Mucosa of gallbladder (tissue), 1 donor: ENCODE data around the gene VSIG2. TPM values are rescaled to one million over a fixed set of nuclear protein-coding genes. Genes with fewer than 3 reads are reported as not detected.

ENCODE experiments used
- DNase-seq: peaks from one replicate; pipeline ENCODE4 v3.0.0-alpha.2; 2020; ENCODE audit warnings: low spot score
- total RNA-seq: library from RNA; stranded (reverse); gene quantifications from one replicate; pipeline ENCODE4 v1.2.1, GENCODE V29; 2021
- donor health status: DM: no; HTN: no; CAD: no.

Gene VSIG2
- total RNA-seq, 1 donor from 2014 or later: 24.3 TPM

DNA sequence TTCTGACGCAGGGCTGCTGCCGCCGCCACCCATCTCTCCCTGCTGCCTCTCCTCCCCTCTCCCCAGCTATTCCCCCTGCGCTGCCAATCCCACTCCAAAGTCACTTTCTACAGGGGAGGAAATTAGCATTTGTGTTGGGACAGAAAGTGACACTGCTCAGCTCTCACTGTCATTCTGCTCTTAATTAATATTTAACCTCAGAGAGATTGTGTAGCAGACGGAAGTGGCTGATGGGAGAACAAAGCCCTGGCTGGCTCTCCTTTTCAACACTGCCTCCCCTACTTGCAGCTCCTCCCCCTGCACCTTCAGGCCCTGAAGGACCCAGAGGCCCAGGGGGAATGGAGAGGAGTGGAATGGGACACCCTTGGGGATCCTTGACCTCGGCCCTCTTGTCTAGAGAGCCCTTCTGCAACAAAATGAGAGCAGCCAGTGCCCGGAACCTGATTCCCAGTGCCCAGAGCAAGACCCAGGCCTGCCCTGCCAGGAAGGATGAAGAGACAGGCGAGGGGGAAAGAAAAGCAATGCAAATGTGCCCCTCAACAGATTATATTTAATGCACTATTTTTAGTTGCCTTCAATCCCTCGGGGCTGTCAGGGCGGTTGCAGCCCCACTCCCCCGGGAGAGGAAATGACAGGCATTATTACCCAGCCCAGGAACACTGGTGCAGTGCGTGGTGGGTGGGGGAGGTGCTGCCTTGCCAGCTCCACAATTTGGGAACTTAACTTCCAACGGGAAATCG lies 26.9 kb downstream of the VSIG2 start:
- peak; percentile 26 for DNase-seq

DNA sequence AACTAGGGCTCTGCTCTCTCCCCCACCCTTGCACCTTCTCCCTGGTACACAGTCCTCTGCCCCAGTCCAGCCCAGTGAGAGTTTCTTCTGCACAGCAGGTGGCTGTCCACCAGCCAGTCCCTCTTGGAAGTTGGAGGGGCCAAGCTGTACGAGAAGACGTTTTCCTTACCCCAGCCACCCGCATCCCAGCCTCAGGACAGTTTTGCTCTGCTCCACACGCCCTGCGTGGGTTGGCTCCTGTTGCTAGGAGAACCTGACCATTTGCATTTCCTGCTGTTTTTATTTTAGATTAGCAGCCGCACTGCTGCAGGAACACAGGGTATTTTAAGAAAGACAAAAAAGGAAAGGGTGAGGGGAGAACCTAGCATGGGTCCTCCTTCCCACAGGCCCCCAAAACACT lies 29.9 kb downstream of the VSIG2 start:
- no peak for DNase-seq

DNA sequence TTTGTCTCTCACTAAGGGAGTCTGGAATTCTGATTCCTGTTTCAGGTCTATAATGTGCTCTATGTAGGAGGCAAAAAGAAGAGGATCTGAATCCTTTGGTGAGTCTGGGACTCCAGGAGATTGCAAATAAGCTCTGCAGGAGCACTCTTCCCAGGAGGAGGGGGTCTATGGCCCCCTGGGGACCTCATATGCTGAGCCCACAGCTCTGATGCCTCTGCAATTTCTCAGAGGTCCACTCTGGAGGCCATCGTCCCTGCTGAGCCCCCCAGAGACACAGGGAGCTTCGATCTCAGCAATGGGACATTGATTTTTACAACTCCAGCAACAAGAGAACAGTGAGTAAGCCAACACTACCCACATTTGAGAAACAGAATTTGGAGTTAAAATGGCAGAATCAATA lies 32.5 kb downstream of the VSIG2 start:
- no peak for DNase-seq

DNA sequence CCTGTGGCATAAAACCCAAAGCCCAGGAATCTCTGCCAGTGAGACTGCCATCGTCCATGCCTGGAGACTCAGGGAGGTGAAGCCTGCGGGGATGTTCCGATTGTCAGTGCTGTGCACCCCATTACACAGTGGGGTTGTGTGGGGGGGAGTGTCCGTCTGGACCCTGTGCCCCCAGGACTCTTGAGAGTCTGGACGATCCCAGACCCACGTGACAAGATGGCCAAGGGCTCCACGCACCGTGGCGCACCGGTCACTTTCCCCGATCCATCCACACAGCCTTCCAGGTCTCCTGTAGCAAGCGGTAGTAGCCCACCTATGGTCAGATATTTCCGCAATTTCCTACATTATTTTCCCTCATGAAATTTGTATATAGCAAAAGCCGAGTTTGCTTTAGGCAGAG lies 33.3 kb downstream of the VSIG2 start:
- no peak for DNase-seq

DNA sequence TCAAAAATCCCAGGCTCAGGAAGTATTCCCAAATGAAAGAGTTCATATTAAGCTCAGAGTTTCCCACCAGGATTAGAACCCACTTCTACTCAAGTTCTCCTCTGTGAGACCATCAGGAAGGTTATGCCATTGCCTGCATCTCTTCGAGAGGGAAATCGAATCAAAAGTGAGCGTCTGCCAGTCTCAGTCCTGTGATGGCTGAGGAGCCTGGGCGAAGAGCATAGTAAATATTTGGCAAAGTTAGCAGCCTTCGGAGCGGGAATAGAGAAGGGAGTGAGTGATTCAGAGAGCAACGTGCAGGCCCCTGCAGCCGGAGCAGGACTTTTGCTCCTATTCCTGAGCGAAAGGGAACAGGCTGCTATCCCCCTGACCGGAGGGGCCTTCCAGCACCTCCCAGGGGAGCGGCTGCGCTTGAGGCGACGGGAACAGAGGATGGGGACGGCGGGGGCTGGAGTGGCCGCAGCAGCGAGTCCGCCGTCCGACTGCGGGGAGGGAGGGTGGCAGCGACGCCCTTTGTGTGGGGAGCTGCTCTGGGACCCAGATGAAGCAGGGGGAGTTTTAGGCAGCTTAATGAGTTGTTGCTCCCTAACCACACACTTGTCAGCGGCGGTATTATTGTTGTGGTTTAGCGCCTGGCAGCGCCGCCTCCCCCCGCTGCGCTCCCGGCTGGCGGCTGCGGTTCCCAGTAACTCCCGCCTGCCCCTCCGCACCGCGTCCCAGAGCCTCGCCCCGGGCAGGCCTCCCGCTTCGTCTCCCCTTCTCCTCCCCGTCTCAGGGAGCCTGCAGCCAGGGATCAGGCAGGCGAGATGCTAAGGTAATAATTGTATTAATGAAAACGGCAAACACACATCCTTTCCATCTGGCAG lies 34.0 kb downstream of the VSIG2 start:
- no peak for DNase-seq

DNA sequence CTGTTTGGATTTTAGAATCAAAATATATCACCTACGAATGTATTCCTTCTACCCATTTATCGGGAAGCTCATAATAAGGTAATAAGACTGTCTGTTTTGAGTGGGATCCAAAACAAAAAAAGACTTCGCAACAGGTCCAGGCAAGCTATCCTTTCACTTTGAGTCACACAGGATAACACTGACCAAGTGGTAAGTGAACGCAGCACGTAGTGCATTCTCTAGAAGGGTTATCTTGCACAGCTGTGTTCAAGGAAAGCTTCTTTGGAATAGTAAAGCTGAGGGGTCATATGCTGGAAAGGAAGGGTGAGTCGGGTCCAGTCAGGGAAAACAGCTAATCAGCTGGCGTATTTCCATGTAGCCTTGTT lies 34.7 kb downstream of the VSIG2 start:
- no peak for DNase-seq

DNA sequence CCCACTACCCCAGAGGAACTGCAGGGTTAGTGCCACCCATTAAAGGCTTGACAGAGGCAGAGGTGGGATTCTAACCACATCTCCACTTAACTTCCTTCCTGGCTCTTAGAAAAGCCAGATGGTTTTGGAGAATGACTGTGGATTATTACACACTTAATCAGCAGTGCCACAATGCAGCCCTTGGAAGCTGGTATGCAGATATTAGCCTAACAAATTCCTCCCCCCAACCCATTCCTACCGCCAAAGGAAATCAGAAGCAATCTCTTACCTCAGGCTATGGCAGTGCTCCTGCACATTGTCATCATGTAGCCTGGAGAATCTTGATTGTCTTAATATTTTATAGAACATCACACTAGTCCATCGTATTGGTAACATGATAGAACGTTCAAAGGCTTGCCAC lies 35.5 kb downstream of the VSIG2 start:
- no peak for DNase-seq

DNA sequence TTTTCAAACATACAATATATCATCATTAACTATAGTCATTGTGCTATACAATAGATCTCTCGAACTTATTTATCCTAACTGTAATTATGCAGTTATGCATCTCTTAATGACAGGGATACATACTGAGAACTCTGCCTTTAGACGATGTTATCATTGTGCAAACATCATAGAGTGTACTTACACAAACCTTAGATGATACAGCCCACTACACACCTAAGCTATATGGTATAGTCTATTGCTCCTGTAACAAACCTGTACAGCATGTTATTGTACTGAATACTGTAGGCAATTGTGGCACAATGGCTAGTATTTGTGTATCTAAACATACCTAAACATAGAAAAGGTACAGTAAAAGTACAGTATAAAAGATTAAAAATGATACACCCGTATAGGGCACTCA lies 39.7 kb downstream of the VSIG2 start:
- DNase-seq: no peak

DNA sequence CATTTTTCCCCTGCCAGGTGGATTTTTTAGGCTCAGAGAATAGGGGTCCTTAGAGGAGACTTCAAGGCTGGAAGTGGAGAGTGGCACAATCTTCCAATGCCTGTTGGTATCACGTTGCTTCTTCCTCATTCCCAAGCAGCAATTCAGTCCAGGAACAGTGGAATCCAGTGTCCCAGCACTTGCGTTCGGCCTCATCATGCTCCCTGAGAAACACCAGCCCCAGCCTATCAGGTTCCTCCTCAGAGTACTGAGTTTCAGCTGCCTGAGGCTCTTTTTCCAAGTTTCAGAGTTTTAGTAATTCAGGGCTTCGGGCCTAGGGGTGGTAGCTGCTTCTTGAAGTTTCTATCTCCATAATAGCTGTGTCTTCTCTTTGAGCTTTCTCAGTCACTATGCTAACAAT lies 44.2 kb downstream of the VSIG2 start:
- DNase-seq: no peak

DNA sequence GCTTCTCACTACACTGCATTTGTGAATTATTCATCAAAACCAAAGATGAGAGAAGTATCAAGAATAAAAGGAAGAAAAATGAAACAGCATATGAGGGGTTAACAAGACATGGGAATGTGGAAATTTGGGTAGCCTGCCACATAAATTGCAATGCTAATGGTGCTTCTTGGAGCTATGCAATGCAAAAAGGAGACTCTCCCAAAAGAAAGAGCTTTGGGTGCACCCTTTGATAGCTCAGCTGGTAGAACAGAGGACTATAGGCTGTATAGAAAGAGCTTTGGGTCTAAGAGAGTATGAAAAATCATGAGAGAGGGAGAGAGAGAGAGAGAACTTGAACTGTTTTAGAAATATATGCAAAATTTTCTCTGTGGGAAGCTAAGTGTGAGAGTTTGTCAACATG lies 52.0 kb downstream of the VSIG2 start:
- DNase-seq: no peak

DNA sequence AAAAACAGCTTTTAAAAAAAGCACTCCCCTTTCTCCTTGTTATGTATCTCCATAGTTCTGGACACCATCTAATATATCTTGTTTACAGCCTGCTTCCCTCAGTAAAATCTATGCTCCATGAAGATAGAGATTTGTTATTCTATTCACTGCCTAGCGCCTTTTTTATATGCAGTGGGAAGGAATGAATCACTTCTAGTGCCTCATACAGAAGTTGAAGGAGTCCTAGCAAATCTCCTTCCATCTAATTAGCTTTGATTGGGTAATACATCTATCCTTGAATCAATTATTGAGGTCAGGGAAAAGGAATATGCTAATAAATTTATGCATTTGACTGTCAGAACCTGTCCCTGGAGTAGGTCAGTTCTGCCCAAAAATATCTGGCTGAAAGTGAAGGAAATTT lies 52.5 kb downstream of the VSIG2 start:
- DNase-seq: no peak

Other genes with a start within 250 kb of the VSIG2 start
- not detected for gene OR8B12, start 208.6 kb downstream of the VSIG2 start, total RNA-seq
- gene OR8A1, start 182.3 kb downstream of the VSIG2 start, total RNA-seq: not detected
- gene PANX3, start 140.8 kb downstream of the VSIG2 start, total RNA-seq: not detected
- 43.9 TPM for gene TBRG1, start 129.4 kb downstream of the VSIG2 start, total RNA-seq
- 33.1 TPM for gene SIAE, start 78.5 kb downstream of the VSIG2 start, total RNA-seq
- 6.4 TPM for gene SPA17, start 78.4 kb downstream of the VSIG2 start, total RNA-seq
- 6.1 TPM for gene NRGN, start 12.3 kb downstream of the VSIG2 start, total RNA-seq
- 22.0 TPM for gene ESAM, start 10.0 kb upstream of the VSIG2 start, total RNA-seq
- gene MSANTD2, start 48.2 kb upstream of the VSIG2 start, total RNA-seq: 12.1 TPM
- gene ROBO3, start 113.2 kb upstream of the VSIG2 start, total RNA-seq: 12.9 TPM
- 13.8 TPM for gene ROBO4, start 145.6 kb upstream of the VSIG2 start, total RNA-seq
- not detected for gene HEPN1, start 167.0 kb upstream of the VSIG2 start, total RNA-seq
- 0.37 TPM for gene HEPACAM, start 183.8 kb upstream of the VSIG2 start, total RNA-seq
- gene CCDC15, start 201.9 kb upstream of the VSIG2 start, total RNA-seq: 0.49 TPM